Measurements from ENCODE around the gene CHRNA10. TPM values are rescaled to one million over a fixed set of nuclear protein-coding genes. Genes with fewer than 3 reads are reported as not detected.

CHRNA10 gene
- total RNA-seq, 2 donors from 2014 or later, result 1.8 TPM; not detected in 1

DNA sequence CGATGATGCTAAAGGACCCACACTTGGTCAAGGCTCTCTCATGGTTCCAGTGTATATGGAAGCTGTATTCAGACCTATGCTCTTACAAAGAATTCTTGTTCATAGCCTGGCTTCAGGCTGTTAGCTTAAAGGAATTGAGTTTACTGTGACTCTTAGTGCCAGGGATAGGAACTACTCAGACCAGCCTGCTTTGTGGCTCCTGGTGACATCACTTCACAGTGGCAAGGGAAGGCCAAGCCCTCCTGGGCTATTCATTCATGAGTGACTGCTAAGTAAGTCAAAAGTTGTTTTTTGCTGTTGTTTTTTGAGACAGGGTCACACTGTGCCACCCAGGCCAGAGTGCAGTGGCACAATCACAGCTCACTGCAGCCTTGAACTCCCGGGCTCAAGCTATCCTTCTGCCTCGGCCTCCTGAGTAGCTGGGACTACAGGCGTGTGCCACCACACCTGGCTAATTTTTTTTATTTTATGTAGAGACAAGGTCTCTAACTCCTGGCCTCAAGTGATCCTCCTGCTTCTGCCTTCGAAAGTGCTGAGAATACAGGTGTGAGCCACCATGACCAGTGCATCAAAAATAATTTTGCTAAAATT, 39.0 kb downstream of the CHRNA10 start:
- Histone ChIP-seq H3K27ac (no peak overlapping the region), H3K27me3 (replicated peaks; ENCODE audit: insufficient read depth) (no peaks in the 10 kb centered on the region), H3K4me1 (ENCODE audit: control insufficient read depth in 1 of 2, low read depth in 2 of 2) (no peaks in the 10 kb centered on the region), H3K4me3 (no peak overlapping the region), H3K36me3 (no peaks in the 10 kb centered on the region), H3K9me3 (no peaks in the 10 kb centered on the region)
- TF ChIP-seq, protein P1, sequence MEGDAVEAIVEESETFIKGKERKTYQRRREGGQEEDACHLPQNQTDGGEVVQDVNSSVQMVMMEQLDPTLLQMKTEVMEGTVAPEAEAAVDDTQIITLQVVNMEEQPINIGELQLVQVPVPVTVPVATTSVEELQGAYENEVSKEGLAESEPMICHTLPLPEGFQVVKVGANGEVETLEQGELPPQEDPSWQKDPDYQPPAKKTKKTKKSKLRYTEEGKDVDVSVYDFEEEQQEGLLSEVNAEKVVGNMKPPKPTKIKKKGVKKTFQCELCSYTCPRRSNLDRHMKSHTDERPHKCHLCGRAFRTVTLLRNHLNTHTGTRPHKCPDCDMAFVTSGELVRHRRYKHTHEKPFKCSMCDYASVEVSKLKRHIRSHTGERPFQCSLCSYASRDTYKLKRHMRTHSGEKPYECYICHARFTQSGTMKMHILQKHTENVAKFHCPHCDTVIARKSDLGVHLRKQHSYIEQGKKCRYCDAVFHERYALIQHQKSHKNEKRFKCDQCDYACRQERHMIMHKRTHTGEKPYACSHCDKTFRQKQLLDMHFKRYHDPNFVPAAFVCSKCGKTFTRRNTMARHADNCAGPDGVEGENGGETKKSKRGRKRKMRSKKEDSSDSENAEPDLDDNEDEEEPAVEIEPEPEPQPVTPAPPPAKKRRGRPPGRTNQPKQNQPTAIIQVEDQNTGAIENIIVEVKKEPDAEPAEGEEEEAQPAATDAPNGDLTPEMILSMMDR (IDR thresholded peaks at IDR 0.05), result no peak
- DNase-seq (ENCODE audit: low spot score) (no peak), ATAC-seq (ENCODE audit: insufficient number of reproducible peaks, low FRiP score, low read depth) (no peak)

DNA sequence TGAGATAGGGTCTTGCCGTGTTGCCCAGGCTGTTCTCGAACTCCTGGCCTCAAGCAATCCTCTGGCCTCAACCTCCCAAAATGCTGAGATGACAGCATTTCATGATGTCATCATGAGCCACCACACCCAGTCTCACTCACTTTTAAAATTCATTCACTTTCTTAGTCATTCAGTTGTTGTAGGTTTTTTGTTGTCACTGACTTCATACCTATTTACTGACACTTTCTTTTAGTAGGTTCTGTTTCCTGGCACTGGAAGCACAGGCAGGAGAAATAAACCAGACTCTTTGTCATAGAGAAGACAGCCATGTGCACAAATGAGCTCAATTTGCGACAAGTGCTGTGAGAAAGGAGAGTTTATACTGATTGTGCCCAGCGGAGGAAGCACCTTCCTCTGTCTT, 39.9 kb downstream of the CHRNA10 start:
- H3K4me3 ChIP-seq, result no peak overlapping the region
- H3K36me3 ChIP-seq, result no peaks in the 10 kb centered on the region
- no peak for ATAC-seq (ENCODE audit: insufficient number of reproducible peaks, low FRiP score, low read depth)
- TF ChIP-seq, protein P1 (IDR thresholded peaks at IDR 0.05), result no peak
- H3K9me3 ChIP-seq, result no peaks in the 10 kb centered on the region
- H3K27me3 ChIP-seq (replicated peaks; ENCODE audit: insufficient read depth), result no peaks in the 10 kb centered on the region
- no peak overlapping the region for H3K27ac ChIP-seq
- H3K4me1 ChIP-seq (ENCODE audit: control insufficient read depth in 1 of 2, low read depth in 2 of 2), result no peaks in the 10 kb centered on the region
- DNase-seq (ENCODE audit: low spot score), result no peak

DNA sequence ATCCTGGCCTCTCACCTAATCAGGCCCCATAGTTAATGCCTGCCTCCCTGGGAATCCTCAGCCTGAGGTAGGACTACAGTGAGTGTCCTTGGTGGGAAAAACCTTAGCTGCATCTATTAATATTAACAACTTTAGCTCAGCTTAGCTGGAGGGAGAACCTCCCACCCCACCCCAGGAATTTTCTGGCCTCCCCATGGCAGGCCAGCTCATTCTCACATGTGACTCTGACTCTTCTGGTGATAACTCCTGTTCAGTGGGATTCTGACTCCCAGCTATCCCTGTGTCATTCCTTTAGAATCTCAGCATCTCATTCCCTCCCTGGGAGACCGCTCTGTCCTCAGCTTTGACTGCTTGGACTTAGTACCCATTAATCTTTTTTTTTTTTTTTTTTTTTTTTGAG, 43.9 kb downstream of the CHRNA10 start:
- Histone ChIP-seq H3K27ac (no peak overlapping the region), H3K4me1 (ENCODE audit: control insufficient read depth in 1 of 2, low read depth in 2 of 2) (no peaks in the 10 kb centered on the region), H3K4me3 (no peak overlapping the region), H3K9me3 (no peaks in the 10 kb centered on the region), H3K27me3 (replicated peaks; ENCODE audit: insufficient read depth) (no peaks in the 10 kb centered on the region), H3K36me3 (no peaks in the 10 kb centered on the region)
- TF ChIP-seq, protein P1 (IDR thresholded peaks at IDR 0.05), result no peak
- ATAC-seq (ENCODE audit: insufficient number of reproducible peaks, low FRiP score, low read depth) (no peak), DNase-seq (ENCODE audit: low spot score) (no peak)

DNA sequence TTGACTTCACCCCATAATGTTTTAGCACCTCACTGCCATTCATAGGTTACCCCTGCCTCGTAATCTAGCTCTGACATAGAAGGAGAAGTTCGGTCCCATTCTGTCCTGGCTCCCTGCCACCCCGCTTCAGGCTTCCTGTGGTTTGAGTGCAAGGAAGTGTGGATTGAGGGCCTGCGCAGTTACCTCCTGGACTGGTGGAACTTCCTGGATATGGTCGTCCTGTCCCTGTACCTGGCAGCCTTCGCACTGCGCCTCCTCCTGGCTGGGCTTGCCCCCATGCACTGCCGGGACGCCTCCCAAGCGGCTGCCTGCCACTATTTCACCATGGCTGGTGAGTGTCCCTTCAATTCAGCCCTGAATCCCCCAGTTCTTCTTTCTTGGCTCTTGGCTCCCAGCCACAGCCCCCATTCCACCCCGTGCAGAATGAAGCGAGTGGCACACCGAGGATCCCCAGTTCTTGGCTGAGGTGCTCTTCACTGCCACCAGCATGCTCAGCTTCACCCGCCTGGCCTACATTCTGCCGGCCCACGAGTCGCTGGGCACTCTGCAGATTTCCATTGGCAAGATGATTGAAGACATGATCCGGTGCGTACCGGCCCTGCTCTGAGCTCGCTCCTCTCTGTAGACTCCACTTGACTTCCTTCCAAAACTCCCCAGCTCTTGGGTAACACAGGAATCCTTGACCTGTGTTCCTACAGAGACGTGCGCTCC, 44.8 kb downstream of the CHRNA10 start:
- no peaks in the 10 kb centered on the region for H3K36me3 ChIP-seq
- H3K9me3 ChIP-seq, result no peaks in the 10 kb centered on the region
- no peak overlapping the region for H3K27ac ChIP-seq
- no peaks in the 10 kb centered on the region for H3K4me1 ChIP-seq (ENCODE audit: control insufficient read depth in 1 of 2, low read depth in 2 of 2)
- H3K4me3 ChIP-seq, result peak overlapping the region; percentile 32
- DNase-seq (ENCODE audit: low spot score) (no peak), ATAC-seq (ENCODE audit: insufficient number of reproducible peaks, low FRiP score, low read depth) (no peak)
- TF ChIP-seq, protein P1 (IDR thresholded peaks at IDR 0.05), result no peak
- H3K27me3 ChIP-seq (replicated peaks; ENCODE audit: insufficient read depth), result no peaks in the 10 kb centered on the region

DNA sequence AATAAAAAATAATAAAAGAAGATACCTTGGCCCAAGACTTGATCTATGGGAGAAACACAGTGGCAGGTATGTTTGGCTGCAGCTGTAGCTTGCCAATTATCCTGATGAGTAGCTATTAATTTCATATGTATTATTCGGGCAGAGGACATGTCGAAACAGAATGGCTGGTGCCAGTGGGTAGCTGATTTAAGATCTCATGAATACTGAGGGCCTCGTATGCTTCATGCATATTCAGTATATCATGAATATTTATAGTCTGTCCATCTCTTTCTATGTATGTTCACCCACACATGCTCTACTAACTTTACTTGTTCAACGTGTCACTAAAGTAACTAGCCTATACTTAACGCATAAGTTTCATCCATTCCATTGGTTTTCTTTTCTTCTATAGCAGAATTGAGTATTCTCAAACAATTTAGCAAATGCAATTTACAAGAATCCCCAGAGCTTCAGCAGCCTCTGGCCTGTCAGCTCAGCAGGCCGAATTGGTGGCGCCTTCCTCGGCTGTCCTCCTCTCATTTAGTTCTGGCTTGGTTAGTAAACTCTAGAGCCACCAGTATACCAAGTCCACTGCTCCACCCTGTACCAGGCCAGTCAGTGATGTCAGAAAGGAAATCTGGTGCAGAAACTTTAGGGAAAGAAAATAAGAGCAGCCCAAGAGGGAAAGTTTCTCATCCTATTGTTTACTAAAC, 47.3 kb downstream of the CHRNA10 start:
- H3K4me3 ChIP-seq, result no peak overlapping the region
- TF ChIP-seq, protein P1 (IDR thresholded peaks at IDR 0.05), result no peak
- H3K4me1 ChIP-seq (ENCODE audit: control insufficient read depth in 1 of 2, low read depth in 2 of 2), result no peaks in the 10 kb centered on the region
- no peak for DNase-seq (ENCODE audit: low spot score)
- ATAC-seq (ENCODE audit: insufficient number of reproducible peaks, low FRiP score, low read depth), result no peak
- H3K27ac ChIP-seq, result no peak overlapping the region
- no peaks in the 10 kb centered on the region for H3K27me3 ChIP-seq (replicated peaks; ENCODE audit: insufficient read depth)
- no peaks in the 10 kb centered on the region for H3K36me3 ChIP-seq
- no peaks in the 10 kb centered on the region for H3K9me3 ChIP-seq
